Cerebellar nuclear complex (tissue), 1 donor: ENCODE results near the gene OR9Q2.
"Not testable (repeated sequence)": the region's sequence is repeated elsewhere in the genome, so short reads cannot be mapped to it uniquely, and the experiment has no call there.

ENCODE experiments used
- DNase-seq, 2 experiments: peaks; one replicate each; lab custom pipeline; 2025; lab: John Stamatoyannopoulos, UW

The OR9Q2 gene

GRCh38 chr11:58188770-58189169 lies at the start of gene OR9Q2:
OR9Q2 (plus strand) TSS chr11:58189070; CDS start chr11:58190491, 1,421 bp downstream.
- DNase-seq, result no peak

GRCh38 chr11:58142761-58143160 lies 46.1 kb upstream of the OR9Q2 start:
- DNase-seq, result no peak

- DNase-seq, result no peak
Observed at GRCh38 chr11:58152781-58153180, 36.1 kb upstream of the OR9Q2 start.

GRCh38 chr11:58164389-58164788 lies 24.5 kb upstream of the OR9Q2 start:
- DNase-seq, result no peak

- no peak for DNase-seq
Observed at GRCh38 chr11:58164990-58165389, 23.9 kb upstream of the OR9Q2 start.

GRCh38 chr11:58165504-58166106 lies 23.3 kb upstream of the OR9Q2 start:
- no peak for DNase-seq

GRCh38 chr11:58177409-58178054 lies 11.3 kb upstream of the OR9Q2 start:
- DNase-seq, result no peak

GRCh38 chr11:58178444-58178843 lies 10.4 kb upstream of the OR9Q2 start:
- DNase-seq, result no peak

GRCh38 chr11:58179648-58180047 lies 9.2 kb upstream of the OR9Q2 start:
- no peak for DNase-seq

- DNase-seq, result no peak
Observed at GRCh38 chr11:58186938-58187337, 1.9 kb upstream of the OR9Q2 start.

GRCh38 chr11:58192229-58192628 lies 3.4 kb downstream of the OR9Q2 start:
- DNase-seq, result no peak

- DNase-seq, result no peak
Observed at GRCh38 chr11:58193391-58193790, 4.5 kb downstream of the OR9Q2 start.

GRCh38 chr11:58195939-58196338 lies 7.1 kb downstream of the OR9Q2 start:
- DNase-seq, result no peak

GRCh38 chr11:58199271-58199670 lies 10.4 kb downstream of the OR9Q2 start:
- no peak for DNase-seq

GRCh38 chr11:58204042-58204441 lies 15.2 kb downstream of the OR9Q2 start, which contains the start of gene OR1S2:
OR1S2 (minus strand) TSS chr11:58204142; CDS start chr11:58204142, 0 bp downstream.
- DNase-seq, result no peak

GRCh38 chr11:58212420-58212819 lies 23.6 kb downstream of the OR9Q2 start, which contains the start of gene OR1S1:
OR1S1 (plus strand) TSS chr11:58212720.
- not testable (repeated sequence) for DNase-seq

GRCh38 chr11:58216476-58216875 lies 27.6 kb downstream of the OR9Q2 start:
- DNase-seq, result no peak

- DNase-seq, result no peak
Observed at GRCh38 chr11:58222721-58223120, 33.9 kb downstream of the OR9Q2 start.

- no peak for DNase-seq
Observed at GRCh38 chr11:58227956-58228615, 39.2 kb downstream of the OR9Q2 start.
